ENCODE data around the gene MINK1.

The MINK1 gene

GRCh38 chr17:4839965-4840892 lies 7.1 kb downstream of the MINK1 start:
- DNase-seq (ENCODE audit: low read depth, low spot score): no peak
- POLR2A ChIA-PET: interaction anchor here (0.7 kb wide), 1 partner anchor 447 kb away, joined by 3 read pairs; no protein-coding TSS in a partner anchor
- no peak overlapping the region for H3K4me3 ChIP-seq (ENCODE audit: low read depth, low read length)
- CTCF ChIA-PET: interaction anchor here (1.0 to 2.8 kb wide), 5 partner anchors 9 to 69 kb away, joined by 3 to 11 read pairs (median 4); partner anchors contain the start of gene GLTPD2
- no peak for TF ChIP-seq CTCF (IDR thresholded peaks at IDR 0.05; ENCODE audit: insufficient read depth, low read length, missing control alignments)

- ChIA-PET POLR2A (interaction anchor here (0.7 kb wide), 1 partner anchor 448 kb away, joined by 3 read pairs; no protein-coding TSS in a partner anchor), CTCF (interaction anchor here (1.0 to 2.8 kb wide), 4 partner anchors 9 to 68 kb away, joined by 3 to 11 read pairs (median 4); partner anchors contain the start of gene GLTPD2)
- DNase-seq (ENCODE audit: low read depth, low spot score): no peak
- no peak for TF ChIP-seq CTCF (IDR thresholded peaks at IDR 0.05; ENCODE audit: insufficient read depth, low read length, missing control alignments)
- H3K4me3 ChIP-seq (ENCODE audit: low read depth, low read length): no peak overlapping the region
Measured at GRCh38 chr17:4840893-4841242, 7.7 kb downstream of the MINK1 start.

GRCh38 chr17:4842376-4842775 lies 9.2 kb downstream of the MINK1 start:
- POLR2A ChIA-PET: interaction anchor here (0.6 kb wide), 1 partner anchor 39 kb away, joined by 3 read pairs; no protein-coding TSS in a partner anchor
- CTCF ChIA-PET: no interaction called here
- no peak for TF ChIP-seq CTCF (IDR thresholded peaks at IDR 0.05; ENCODE audit: insufficient read depth, low read length, missing control alignments)
- H3K4me3 ChIP-seq (ENCODE audit: low read depth, low read length): no peak overlapping the region
- DNase-seq (ENCODE audit: low read depth, low spot score): no peak

GRCh38 chr17:4843321-4844000 lies 10.3 kb downstream of the MINK1 start:
- DNase-seq (ENCODE audit: low read depth, low spot score): no peak
- no peak overlapping the region for H3K4me3 ChIP-seq (ENCODE audit: low read depth, low read length)
- POLR2A ChIA-PET: interaction anchor here (0.6 kb wide), 1 partner anchor 44 kb away, joined by 4 read pairs; no protein-coding TSS in a partner anchor
- TF ChIP-seq CTCF (IDR thresholded peaks at IDR 0.05; ENCODE audit: insufficient read depth, low read length, missing control alignments): no peak
- CTCF ChIA-PET: interaction anchor here (1.0 kb wide), 1 partner anchor 15 kb away, joined by 3 read pairs; no protein-coding TSS in a partner anchor

- ChIA-PET CTCF (interaction anchor here (0.8 to 1.3 kb wide), 2 partner anchors 10 to 57 kb away, joined by 3 read pairs; partner anchors contain the start of gene GLTPD2), POLR2A (no interaction called here)
- no peak for DNase-seq (ENCODE audit: low read depth, low spot score)
- TF ChIP-seq CTCF (IDR thresholded peaks at IDR 0.05; ENCODE audit: insufficient read depth, low read length, missing control alignments): no peak
- no peak overlapping the region for H3K4me3 ChIP-seq (ENCODE audit: low read depth, low read length)
Measured at GRCh38 chr17:4845118-4845517, 12.0 kb downstream of the MINK1 start.
